ENCODE data around the gene SIX3. TPM values are rescaled to one million over a fixed set of nuclear protein-coding genes. Genes with fewer than 3 reads are reported as not detected.

Gene SIX3
- 0.12 and 0.22 TPM in 2 replicates for polyA plus RNA-seq (2011; rRNA removed)
- polyA plus RNA-seq (2012; cell fraction: cytosol; rRNA removed), result 0.54 and 0.75 TPM in 2 replicates
- 0.72 TPM in 2 replicates for polyA plus RNA-seq (2012; cell fraction: nucleus; rRNA removed)
- 0.41 to 0.73 TPM (median 0.59 TPM) in 3 replicates for polyA plus RNA-seq (2017; fragmentation: RNase III; extraction: RNeasy Plus Mini Kit Qiagen cat#74134 plus additional on column Dnase treatment)
- polyA minus RNA-seq (2011; rRNA and poly(A)+ RNA removed), result 0.08 TPM in 1 of 2 replicates, not detected in the other

GRCh38 chr2:44941551-44942234 is at the start of gene SIX3:
Gene SIX3 (plus strand): TSS chr2:44941702. CDS start chr2:44942105, 403 bp downstream.
- peak within 1 kb of the TSS; percentile 61 for H3K4me3 ChIP-seq
- DNase-seq (ENCODE audit: low read depth in 1 of 2, low spot score in 1 of 2) (peak in 1 of 2 experiments; percentile 75), ATAC-seq (peak; percentile 35 to 44; a peak in 3 of 6 replicates), FAIRE-seq (no peak)
- 24% methylated on average over 39 of the region's 39 CpGs for WGBS (ENCODE audit: missing lambda C conversion rate)
- POLR2A ChIA-PET, result no interaction called here
- peaks cover 25% of the 10 kb centered on the region for H3K4me1 ChIP-seq
- H3K4me2 ChIP-seq, result peak within 1 kb of the TSS; percentile 98
- peak; percentile 87 for TF ChIP-seq RFX5 (IDR thresholded peaks at IDR 0.05)
- peak; percentile 88 for TF ChIP-seq PBX3 (IDR thresholded peaks at IDR 0.05)
- TF ChIP-seq KDM5A (IDR thresholded peaks at IDR 0.05), result no peak
- TF ChIP-seq MAZ (IDR thresholded peaks at IDR 0.05; ENCODE audit: borderline replicate concordance, low read depth, low read length), result no peak
- peak within 1 kb of the TSS; percentile 70 to 76 for H3K27ac ChIP-seq
- H3K9me3 ChIP-seq, result no peaks in the 10 kb centered on the region
- CTCF ChIA-PET, result interaction anchor here (1.0 to 2.9 kb wide), 2 partner anchors 9 to 14 kb away, joined by 3 to 18 read pairs; no protein-coding TSS in a partner anchor

- ATAC-seq (no peak), DNase-seq (ENCODE audit: low read depth in 1 of 2, low spot score in 1 of 2) (no peak), FAIRE-seq (no peak)
- H3K4me2 ChIP-seq, result no peak overlapping the region
- no peak overlapping the region for H3K27ac ChIP-seq
- H3K4me3 ChIP-seq, result no peak overlapping the region
- 62% methylated on average over 8 of the region's 8 CpGs for WGBS (ENCODE audit: missing lambda C conversion rate)
- no peak for TF ChIP-seq POLR2AphosphoS2 (conservative IDR thresholded peaks at IDR 0.05; ENCODE audit: low read length)
- TF ChIP-seq EP300 (IDR thresholded peaks at IDR 0.05), result no peak
- no peak for TF ChIP-seq RNF2 (IDR thresholded peaks at IDR 0.05; ENCODE audit: borderline replicate concordance, low read depth)
- no peak for TF ChIP-seq ZNF302 (CRISPR knock-in tag; IDR thresholded peaks at IDR 0.05)
- no peak for TF ChIP-seq POLR2A (IDR thresholded peaks at IDR 0.05; ENCODE audit: low read length)
- no peak for TF ChIP-seq CBX2 (IDR thresholded peaks at IDR 0.05; ENCODE audit: borderline replicate concordance, low read depth)
- TF ChIP-seq CBX8 (IDR thresholded peaks at IDR 0.05), result no peak
- TF ChIP-seq RAD21 (conservative IDR thresholded peaks at IDR 0.05 in 1 of 2, IDR thresholded peaks at IDR 0.05 in 1 of 2), result no peak
- no peak for TF ChIP-seq CHD2 (IDR thresholded peaks at IDR 0.05; ENCODE audit: low read length, partially characterized antibody)
- TF ChIP-seq BCL3 (IDR thresholded peaks at IDR 0.05), result no peak
- TF ChIP-seq SREBF2 (IDR thresholded peaks at IDR 0.05), result no peak
- TF ChIP-seq BHLHE40 (IDR thresholded peaks at IDR 0.05; ENCODE audit: low read depth, low read length), result no peak
- ChIA-PET POLR2A (no interaction called here), CTCF (interaction anchor here (6.5 kb wide), 1 partner anchor 61 kb away, joined by 28 read pairs; no protein-coding TSS in a partner anchor)
- H3K9me3 ChIP-seq, result peaks cover 9% of the 10 kb centered on the region; the same call in 1 of the 3 replicates
- H3K4me1 ChIP-seq, result no peaks in the 10 kb centered on the region
Measured at GRCh38 chr2:44894058-44894457, 47.4 kb upstream of the SIX3 start.

GRCh38 chr2:44895061-44895460 is 46.4 kb upstream of the SIX3 start:
- no peak for DNase-seq (ENCODE audit: low read depth in 1 of 2, low spot score in 1 of 2)
- Histone ChIP-seq H3K4me2 (no peak overlapping the region), H3K9me3 (peaks cover 9% of the 10 kb centered on the region; the same call in 1 of the 3 replicates), H3K27ac (no peak overlapping the region), H3K4me3 (no peak overlapping the region), H3K4me1 (no peaks in the 10 kb centered on the region)
- TF ChIP-seq HOXB5 (CRISPR knock-in tag; IDR thresholded peaks at IDR 0.05) (no peak), FOSB (CRISPR knock-in tag; IDR thresholded peaks at IDR 0.05) (no peak), PHF8 (IDR thresholded peaks at IDR 0.05; ENCODE audit: borderline replicate concordance, low read depth) (no peak), E2F6 (IDR thresholded peaks at IDR 0.05; ENCODE audit: borderline replicate concordance, low read depth) (no peak), RCOR1 (IDR thresholded peaks at IDR 0.05; ENCODE audit: low read depth, low read length) (no peak), ZC3H11A (IDR thresholded peaks at IDR 0.05) (no peak), ZFP36 (IDR thresholded peaks at IDR 0.05; ENCODE audit: borderline replicate concordance, partially characterized antibody) (no peak), MYC (IDR thresholded peaks at IDR 0.05; ENCODE audit: borderline replicate concordance, low read length) (no peak)
- ChIA-PET POLR2A (no interaction called here), CTCF (interaction anchor here (0.6 to 6.5 kb wide), 6 partner anchors 8 to 453 kb away, joined by 3 to 28 read pairs (median 4); no protein-coding TSS in a partner anchor)
- no peak for ATAC-seq
- no peak for FAIRE-seq
- WGBS (ENCODE audit: missing lambda C conversion rate), result 7% methylated on average over 2 of the region's 2 CpGs
